Hindlimb muscle (tissue), 1 donor: Measurements from ENCODE around the gene EPB41L1. TPM values are rescaled to one million over a fixed set of nuclear protein-coding genes. Genes with fewer than 3 reads are reported as not detected.

Experiments used
- polyA plus RNA-seq: library from polyadenylated mRNA; unstranded; fragments of 120-200 nt; gene quantifications from one replicate; pipeline ENCODE4 v1.2.1, GENCODE V29; 2013; ENCODE audit not compliant: insufficient read length

The EPB41L1 gene
- polyA plus RNA-seq, 1 donor, result 20.8 TPM

Other genes starting within 250 kb of the EPB41L1 start
- 35.5 TPM for gene SCAND1, start 200.2 kb upstream of the EPB41L1 start, polyA plus RNA-seq
- 0.19 TPM for gene CNBD2, start 186.2 kb upstream of the EPB41L1 start, polyA plus RNA-seq
- 25.9 TPM for gene AAR2, start 81.7 kb downstream of the EPB41L1 start, polyA plus RNA-seq
- gene DLGAP4, start 151.6 kb downstream of the EPB41L1 start, polyA plus RNA-seq, result 63.8 TPM